Astrocyte of the cerebellum (primary cell): ENCODE data around the gene PACRG.
A peak's percentile ranks its signal among the peaks of the same experiment; 100 is the strongest.
"Not testable (repeated sequence)": the region's sequence is repeated elsewhere in the genome, so short reads cannot be mapped to it uniquely, and the experiment has no call there.

Experiments
- DNase-seq: peaks from one replicate; pipeline ENCODE4 v3.0.0-alpha.2; 2011; ENCODE audit warnings: low read depth
- H3K4me3 ChIP-seq: 2 replicates; pipeline ENCODE4 v1.5.1; 2011; ENCODE audit warnings: mild to moderate bottlenecking, low read depth, low read length, moderate library complexity
- in situ Hi-C: cut with HindIII; loops from 2 replicates; pipeline ENCODE4 v1.10.0; 2017; ENCODE audit warnings: low sequenced_read_pairs
- TF ChIP-seq, protein P1 (sequence below): IDR thresholded peaks from 2 replicates; pipeline ENCODE4 v1.5.1; 2012; ENCODE audit warnings: low read length, low read depth, moderate library complexity, mild to moderate bottlenecking; ENCODE audit errors: missing control alignments

The PACRG gene

DNA sequence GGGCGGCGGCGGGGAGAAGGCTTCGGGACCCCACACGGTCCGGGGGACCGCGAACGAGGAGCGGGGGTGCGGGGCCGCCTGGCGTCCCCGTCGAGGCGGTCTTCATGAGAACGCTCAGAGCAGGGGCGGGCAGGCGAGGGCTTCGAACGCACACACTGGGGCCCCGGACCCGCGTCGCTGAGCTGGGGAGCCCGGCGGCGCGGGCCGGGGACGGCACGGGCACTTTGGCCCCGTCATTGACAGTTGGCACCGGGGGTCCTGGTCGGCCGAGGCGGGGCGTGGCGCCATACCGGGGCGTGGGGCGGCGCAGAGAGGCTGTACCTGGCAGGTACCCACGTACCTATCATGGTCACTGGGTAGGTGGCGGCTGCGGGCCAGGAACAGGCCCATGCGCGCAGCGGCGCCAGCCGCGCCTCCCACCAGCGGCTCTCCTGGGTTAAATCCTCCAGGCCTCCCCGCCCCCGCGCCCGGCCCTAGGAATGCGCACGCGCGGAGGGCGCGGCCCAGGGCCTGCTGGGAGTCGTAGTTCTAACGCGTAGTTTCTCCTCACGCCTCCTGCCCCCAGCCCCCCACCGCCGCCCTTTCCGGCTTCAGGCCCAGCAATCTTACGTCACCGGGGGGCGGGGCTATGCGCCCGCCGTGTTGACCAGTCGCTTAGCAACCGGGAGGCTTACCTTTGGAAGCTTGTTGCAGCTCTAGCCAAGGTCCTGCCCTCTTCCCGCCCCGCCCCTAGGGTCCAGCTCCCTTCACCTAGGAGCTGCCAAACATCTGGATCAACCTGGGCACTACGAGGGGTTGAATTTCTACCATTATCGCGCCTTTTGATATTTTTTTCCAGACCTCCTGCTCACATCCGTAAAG is at the start of gene PACRG, which contains the start of gene PRKN:
Gene PACRG (plus strand): TSS at position 653 of the 861 bp plus-strand sequence.
Gene PRKN (minus strand): TSS at position 445 of the 861 bp plus-strand sequence.
- DNase-seq: peak; percentile 95
- in situ Hi-C loops: no loop called here
- TF ChIP-seq, protein P1, sequence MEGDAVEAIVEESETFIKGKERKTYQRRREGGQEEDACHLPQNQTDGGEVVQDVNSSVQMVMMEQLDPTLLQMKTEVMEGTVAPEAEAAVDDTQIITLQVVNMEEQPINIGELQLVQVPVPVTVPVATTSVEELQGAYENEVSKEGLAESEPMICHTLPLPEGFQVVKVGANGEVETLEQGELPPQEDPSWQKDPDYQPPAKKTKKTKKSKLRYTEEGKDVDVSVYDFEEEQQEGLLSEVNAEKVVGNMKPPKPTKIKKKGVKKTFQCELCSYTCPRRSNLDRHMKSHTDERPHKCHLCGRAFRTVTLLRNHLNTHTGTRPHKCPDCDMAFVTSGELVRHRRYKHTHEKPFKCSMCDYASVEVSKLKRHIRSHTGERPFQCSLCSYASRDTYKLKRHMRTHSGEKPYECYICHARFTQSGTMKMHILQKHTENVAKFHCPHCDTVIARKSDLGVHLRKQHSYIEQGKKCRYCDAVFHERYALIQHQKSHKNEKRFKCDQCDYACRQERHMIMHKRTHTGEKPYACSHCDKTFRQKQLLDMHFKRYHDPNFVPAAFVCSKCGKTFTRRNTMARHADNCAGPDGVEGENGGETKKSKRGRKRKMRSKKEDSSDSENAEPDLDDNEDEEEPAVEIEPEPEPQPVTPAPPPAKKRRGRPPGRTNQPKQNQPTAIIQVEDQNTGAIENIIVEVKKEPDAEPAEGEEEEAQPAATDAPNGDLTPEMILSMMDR: no peak
- H3K4me3 ChIP-seq: peak within 1 kb of the TSS; percentile 87

DNA sequence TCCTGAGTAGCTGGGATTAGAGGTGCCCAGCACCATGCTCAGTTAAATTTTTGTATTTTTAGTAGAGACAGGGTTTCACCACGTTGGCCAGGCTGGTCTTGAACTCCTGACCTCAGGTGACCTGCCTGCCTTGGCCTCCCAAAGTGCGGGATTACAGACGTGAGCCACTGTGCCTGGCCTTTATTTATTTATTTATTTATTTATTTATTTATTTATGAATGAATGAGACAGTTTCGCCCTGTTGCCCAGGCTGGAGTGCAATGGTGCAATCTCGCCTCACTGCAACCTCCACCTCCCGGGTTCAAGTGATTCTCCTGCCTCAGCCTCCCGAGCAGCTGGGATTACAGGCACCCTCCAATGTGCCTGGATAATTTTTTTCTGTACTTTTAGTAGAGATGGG is 48.9 kb upstream of the PACRG start:
- in situ Hi-C loops, DNase-seq, H3K4me3 ChIP-seq: not testable (repeated sequence)

DNA sequence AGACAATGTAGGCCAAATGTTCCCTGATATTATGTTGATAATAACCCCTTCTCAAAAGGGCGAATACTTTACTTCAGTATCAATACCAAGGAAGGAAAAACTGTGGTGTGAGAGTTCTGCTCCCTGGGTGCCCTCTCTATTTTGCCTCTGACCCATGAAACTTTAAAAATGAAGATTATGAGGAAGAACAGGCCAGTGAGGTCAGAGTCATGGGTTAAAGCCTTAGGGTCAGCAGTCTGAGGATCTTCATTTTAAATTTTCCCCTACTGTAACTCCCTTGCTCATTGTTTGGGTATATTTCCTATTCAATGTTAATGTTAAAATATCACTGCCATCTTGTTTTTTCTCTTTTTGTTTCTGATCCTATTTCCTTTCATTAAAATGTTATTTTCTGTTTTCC is 48.1 kb upstream of the PACRG start:
- TF ChIP-seq, protein P1: no peak
- in situ Hi-C loops: no loop called here
- no peak for DNase-seq
- H3K4me3 ChIP-seq: no peak overlapping the region

DNA sequence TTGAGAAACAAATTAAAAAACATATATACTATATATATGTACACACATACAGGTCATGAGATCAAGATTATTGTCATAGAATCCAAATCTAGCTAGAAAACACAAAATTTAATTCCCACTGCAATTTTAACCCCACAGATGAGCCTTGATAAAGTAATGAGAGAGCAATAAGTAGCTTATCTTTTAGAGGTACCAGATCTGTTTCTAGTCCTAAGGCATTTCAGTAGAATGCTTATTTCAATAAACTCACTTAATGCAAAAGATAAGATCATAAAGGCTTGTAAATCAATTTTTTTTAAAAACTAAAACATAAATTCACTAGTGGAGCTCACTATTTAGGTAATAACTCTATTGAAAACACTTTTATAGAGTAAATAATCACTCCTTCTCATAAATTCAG is 47.4 kb upstream of the PACRG start:
- TF ChIP-seq, protein P1: no peak
- no peak for DNase-seq
- in situ Hi-C loops: no loop called here
- H3K4me3 ChIP-seq: no peak overlapping the region

DNA sequence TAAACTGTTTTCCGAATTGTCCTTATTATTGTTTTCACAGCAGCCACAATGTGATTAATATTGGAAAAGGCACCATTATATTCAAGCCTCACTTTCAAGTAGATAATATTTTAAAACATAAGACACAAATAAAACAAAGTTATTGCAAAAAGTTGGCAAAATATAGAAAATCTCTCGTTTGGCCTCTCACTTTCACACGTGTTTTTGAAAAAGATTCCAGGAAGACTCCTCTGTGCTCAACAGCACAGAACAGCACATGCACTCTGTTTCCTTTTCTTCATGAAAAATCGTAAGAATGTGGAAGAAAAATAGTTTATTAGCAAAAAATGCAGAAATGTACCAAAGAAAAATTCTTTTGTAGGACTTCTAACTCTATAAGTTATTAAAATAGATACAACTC is 46.9 kb upstream of the PACRG start:
- H3K4me3 ChIP-seq: no peak overlapping the region
- in situ Hi-C loops: no loop called here
- TF ChIP-seq, protein P1: no peak
- no peak for DNase-seq

DNA sequence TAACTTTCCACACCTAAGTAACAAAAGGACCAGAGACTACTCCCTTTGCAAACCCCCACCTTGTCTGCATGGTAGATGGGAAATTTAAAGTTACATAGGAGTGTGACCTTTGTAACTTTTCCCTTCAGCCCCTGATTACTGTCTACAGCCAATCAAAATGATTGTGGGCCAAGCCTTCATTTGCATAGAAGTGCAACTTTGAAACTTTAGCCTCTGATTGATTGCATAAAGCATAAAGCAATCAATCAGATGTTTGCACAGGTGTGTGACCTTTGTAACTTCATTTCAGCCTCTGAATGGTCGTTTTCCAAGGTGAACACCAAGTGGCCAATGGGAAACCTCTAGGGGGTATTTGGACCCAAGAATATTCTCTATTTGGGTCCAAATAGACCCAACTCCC is 46.3 kb upstream of the PACRG start:
- no peak for DNase-seq
- TF ChIP-seq, protein P1: no peak
- in situ Hi-C loops: no loop called here
- H3K4me3 ChIP-seq: no peak overlapping the region

DNA sequence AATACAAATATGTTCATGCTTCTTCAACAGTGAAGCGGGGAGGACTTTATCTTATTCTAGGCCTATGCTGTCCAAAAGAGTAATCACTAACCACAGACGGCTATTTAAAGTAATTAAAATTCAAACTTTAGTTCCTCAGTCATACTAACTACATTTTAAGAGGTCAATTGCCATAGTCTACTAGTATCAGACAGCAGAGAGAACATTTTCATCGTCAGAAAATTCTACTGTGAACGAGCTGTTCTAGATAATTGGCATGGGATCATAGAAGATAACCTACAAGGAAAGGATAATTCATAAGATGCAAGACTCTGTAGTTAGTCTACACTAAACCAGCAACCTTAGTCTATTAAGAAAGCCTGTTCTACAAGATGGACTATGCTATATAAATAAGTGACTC is 44.6 kb upstream of the PACRG start:
- no peak for DNase-seq
- TF ChIP-seq, protein P1: no peak
- no peak overlapping the region for H3K4me3 ChIP-seq
- in situ Hi-C loops: no loop called here
